Skeletal muscle satellite cell (primary cell): Measurements from ENCODE around the gene AMFR.

Experiments used
- H3K27me3 ChIP-seq: 2 replicates; pipeline ENCODE4 v1.7.0; 2013; ENCODE audit warnings: low read length; ENCODE audit not compliant: control insufficient read depth, insufficient read depth
- H3K36me3 ChIP-seq: 2 replicates; pipeline ENCODE4 v1.7.0; 2013; ENCODE audit warnings: mild to moderate bottlenecking, control low read depth, low read length; ENCODE audit not compliant: insufficient read depth
- H3K4me1 ChIP-seq: 2 replicates; pipeline ENCODE4 v1.7.0; 2013; ENCODE audit warnings: low read length; ENCODE audit not compliant: control insufficient read depth, insufficient read depth
- H3K4me2 ChIP-seq: 2 replicates; pipeline ENCODE4 v1.7.0; 2013; ENCODE audit warnings: mild to moderate bottlenecking, low read length
- H3K4me3 ChIP-seq: 2 replicates; pipeline ENCODE4 v1.7.0; 2013; ENCODE audit warnings: low read length
- H3K9ac ChIP-seq: 2 replicates; pipeline ENCODE4 v1.7.0; 2013; ENCODE audit warnings: mild to moderate bottlenecking, low read depth, low read length, moderate library complexity
- H3K9me3 ChIP-seq: replicated peaks from 2 replicates; pipeline ENCODE4 v1.7.0; 2013; ENCODE audit warnings: mild to moderate bottlenecking, control low read depth, low read length

Gene AMFR

GRCh38 chr16:56350491-56351405, 74.6 kb downstream of the AMFR start:
- Histone ChIP-seq H3K9ac (no peak overlapping the region), H3K9me3 (no peaks in the 10 kb centered on the region), H3K36me3 (no peaks in the 10 kb centered on the region), H3K27me3 (peaks cover 11% of the 10 kb centered on the region), H3K4me1 (peaks cover 4% of the 10 kb centered on the region), H3K4me2 (no peak overlapping the region), H3K4me3 (no peak overlapping the region)

GRCh38 chr16:56349711-56350161, 75.6 kb downstream of the AMFR start:
- Histone ChIP-seq H3K27me3 (peaks cover 11% of the 10 kb centered on the region), H3K4me1 (no peaks in the 10 kb centered on the region), H3K9me3 (no peaks in the 10 kb centered on the region), H3K9ac (no peak overlapping the region), H3K36me3 (no peaks in the 10 kb centered on the region), H3K4me3 (no peak overlapping the region), H3K4me2 (no peak overlapping the region)

DNA sequence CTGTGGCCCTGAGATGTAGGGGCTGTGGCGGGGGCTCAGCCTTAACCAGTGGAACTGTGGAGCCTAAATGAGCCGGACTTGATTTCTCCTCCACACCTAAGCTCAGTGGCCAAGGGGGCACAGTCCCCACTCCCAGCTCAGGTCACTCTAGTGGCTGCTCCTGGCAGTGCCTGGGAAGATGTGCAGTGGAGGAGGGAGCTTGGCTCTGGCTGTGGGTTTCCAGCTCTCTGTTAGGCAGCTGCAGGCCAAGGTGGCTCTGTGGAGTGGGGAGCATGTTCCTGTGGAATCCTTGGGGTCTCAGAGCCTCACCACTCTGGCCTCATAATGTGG, 76.3 kb downstream of the AMFR start:
- no peaks in the 10 kb centered on the region for H3K36me3 ChIP-seq
- H3K9me3 ChIP-seq, result no peaks in the 10 kb centered on the region
- H3K4me2 ChIP-seq, result no peak overlapping the region
- no peak overlapping the region for H3K4me3 ChIP-seq
- H3K4me1 ChIP-seq, result no peaks in the 10 kb centered on the region
- no peak overlapping the region for H3K9ac ChIP-seq
- peaks cover 11% of the 10 kb centered on the region for H3K27me3 ChIP-seq

- no peaks in the 10 kb centered on the region for H3K4me1 ChIP-seq
- no peaks in the 10 kb centered on the region for H3K36me3 ChIP-seq
- no peaks in the 10 kb centered on the region for H3K9me3 ChIP-seq
- H3K4me3 ChIP-seq, result no peak overlapping the region
- H3K4me2 ChIP-seq, result no peak overlapping the region
- H3K27me3 ChIP-seq, result peaks cover 11% of the 10 kb centered on the region
- no peak overlapping the region for H3K9ac ChIP-seq
These were observed 76.9 kb downstream of the AMFR start for GRCh38 chr16:56348168-56349085.

DNA sequence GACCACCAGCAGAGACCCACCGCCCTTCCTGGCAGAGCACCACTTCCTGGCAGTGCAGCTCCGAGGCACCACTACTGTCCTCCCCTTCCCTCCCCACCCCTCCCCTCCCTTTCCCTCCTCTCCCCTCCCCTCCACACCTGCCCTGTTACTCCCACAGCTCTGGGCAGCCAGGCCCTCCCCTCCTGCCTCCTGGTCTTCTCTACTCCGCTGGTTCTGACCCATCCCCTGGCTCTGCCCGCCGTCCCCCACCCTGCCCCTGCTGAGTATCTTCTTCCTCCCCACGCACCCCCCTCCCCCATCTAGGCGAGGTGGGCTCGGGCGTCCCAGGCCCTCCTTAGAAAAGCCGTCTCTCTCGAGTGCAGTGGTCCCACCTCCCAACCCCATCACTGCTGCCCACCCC, 77.7 kb downstream of the AMFR start:
- no peak overlapping the region for H3K9ac ChIP-seq
- no peak overlapping the region for H3K4me3 ChIP-seq
- H3K27me3 ChIP-seq, result peaks cover 11% of the 10 kb centered on the region
- H3K4me2 ChIP-seq, result no peak overlapping the region
- H3K36me3 ChIP-seq, result no peaks in the 10 kb centered on the region
- H3K4me1 ChIP-seq, result no peaks in the 10 kb centered on the region
- H3K9me3 ChIP-seq, result no peaks in the 10 kb centered on the region

DNA sequence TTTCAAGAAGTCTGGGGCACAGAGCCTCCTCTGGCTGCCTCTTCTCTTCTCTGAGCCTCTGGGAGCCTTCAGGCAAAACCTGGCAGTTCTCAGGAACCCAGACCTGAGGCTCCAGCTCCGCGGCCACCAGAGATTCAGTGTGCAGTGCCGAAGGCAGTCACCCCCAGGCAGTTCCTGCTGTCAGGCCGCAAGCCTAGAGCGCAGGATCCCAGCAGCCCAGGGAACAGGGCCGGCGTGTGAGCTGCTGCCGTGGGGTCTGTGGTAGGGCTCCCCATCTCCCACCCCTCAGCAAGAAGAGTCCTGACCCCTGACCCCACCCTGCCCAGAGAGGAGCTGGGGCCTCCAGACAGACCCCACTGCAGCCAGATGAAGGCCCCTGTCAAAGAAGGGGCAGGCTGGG, 78.2 kb downstream of the AMFR start:
- peaks cover 11% of the 10 kb centered on the region for H3K27me3 ChIP-seq
- no peaks in the 10 kb centered on the region for H3K9me3 ChIP-seq
- no peak overlapping the region for H3K4me2 ChIP-seq
- H3K36me3 ChIP-seq, result no peaks in the 10 kb centered on the region
- H3K9ac ChIP-seq, result no peak overlapping the region
- H3K4me3 ChIP-seq, result no peak overlapping the region
- H3K4me1 ChIP-seq, result no peaks in the 10 kb centered on the region

DNA sequence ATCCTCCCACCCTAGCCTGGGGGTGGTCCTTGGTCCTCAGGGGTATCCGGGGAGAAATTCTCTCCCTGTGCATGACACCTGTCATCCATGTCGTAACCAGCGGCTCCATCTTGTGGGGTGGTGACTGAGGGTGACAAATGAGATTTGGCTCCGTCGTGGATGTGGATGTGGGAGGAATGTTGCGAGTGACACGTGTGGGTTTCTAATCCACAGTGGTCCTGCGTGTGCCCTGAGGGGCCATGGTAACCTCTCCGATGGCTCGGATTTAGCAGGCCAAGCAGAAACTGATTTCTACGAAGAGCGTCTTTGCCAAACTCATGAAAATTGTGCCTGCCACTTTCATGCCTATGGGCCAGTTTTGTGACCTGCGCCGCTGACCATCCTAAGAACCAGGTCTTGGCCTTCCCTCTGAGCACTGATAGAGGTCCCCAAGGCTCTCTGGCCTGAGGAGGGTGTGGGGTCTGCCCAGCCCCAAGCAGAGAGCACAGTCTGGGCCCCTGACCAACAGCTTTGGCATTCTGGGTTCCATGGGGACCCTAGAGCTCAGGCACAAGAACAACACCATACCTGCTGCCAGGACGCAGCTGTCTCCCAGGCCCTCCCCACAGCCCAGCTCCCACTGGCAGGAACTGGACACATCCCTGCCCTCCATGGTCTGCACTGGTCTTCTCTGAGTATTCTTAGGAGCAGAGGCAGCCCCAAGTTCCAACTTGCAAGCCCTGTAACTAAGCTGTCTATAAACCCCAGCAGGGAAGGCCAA, 79.0 kb downstream of the AMFR start:
- Histone ChIP-seq H3K27me3 (peaks cover 8% of the 10 kb centered on the region), H3K36me3 (no peaks in the 10 kb centered on the region), H3K4me3 (no peak overlapping the region), H3K9ac (no peak overlapping the region), H3K4me1 (no peaks in the 10 kb centered on the region), H3K9me3 (no peaks in the 10 kb centered on the region), H3K4me2 (no peak overlapping the region)

GRCh38 chr16:56345406-56346050, 79.8 kb downstream of the AMFR start:
- Histone ChIP-seq H3K4me3 (no peak overlapping the region), H3K36me3 (no peaks in the 10 kb centered on the region), H3K9me3 (no peaks in the 10 kb centered on the region), H3K4me2 (no peak overlapping the region), H3K27me3 (peaks cover 3% of the 10 kb centered on the region), H3K4me1 (no peaks in the 10 kb centered on the region), H3K9ac (no peak overlapping the region)

DNA sequence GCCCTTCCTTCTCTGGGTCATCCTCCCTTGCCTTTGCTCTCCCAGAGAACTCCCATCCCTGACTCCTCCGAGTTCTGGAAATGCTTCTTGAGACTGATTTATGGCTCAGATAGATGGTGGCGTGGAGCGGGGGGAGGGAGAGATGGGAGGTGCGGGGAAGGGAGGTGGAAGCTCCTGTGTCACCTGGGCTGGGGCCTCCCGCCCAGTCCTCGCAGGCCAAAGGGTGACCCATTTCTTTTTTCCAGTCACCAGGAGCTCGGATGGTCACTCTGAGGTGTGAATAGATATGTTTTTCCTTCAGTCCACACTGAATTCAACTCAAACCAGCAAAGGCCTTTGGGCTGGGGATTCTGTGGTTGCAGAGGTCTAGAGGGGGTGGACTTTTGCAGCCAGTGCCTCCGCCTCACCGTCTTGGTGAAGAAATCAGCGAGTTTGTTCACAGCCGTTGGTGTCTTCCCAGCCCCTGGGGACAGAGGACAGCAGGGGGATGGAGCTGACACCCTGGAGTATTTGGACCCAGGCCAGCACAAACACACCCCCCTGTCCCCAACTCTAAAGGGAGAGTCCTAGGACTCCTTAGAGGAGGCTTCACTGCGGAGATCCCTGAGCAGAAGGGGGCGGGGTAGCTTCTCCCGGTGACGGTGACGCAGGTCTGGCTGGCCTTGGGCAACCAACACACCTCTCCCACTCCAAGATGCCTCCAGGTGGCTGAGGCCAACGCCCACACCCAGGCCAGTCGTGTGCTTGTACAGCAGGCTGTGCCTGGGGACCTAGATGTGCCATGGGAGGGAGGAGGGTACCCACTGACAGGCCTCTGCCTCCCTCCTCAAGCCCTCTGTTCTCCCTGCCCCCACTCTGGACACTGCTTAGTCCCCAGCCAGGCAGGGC, 80.6 kb downstream of the AMFR start:
- Histone ChIP-seq H3K9me3 (no peaks in the 10 kb centered on the region), H3K36me3 (no peaks in the 10 kb centered on the region), H3K4me2 (no peak overlapping the region), H3K27me3 (no peaks in the 10 kb centered on the region), H3K4me3 (no peak overlapping the region), H3K4me1 (no peaks in the 10 kb centered on the region), H3K9ac (no peak overlapping the region)
